ENCODE measurements around the gene U2AF2. TPM values are rescaled to one million over a fixed set of nuclear protein-coding genes. Genes with fewer than 3 reads are reported as not detected.

U2AF2 gene
- total and polyA plus RNA-seq, 12 donors = 58.9 to 243 (median 117) TPM

DNA sequence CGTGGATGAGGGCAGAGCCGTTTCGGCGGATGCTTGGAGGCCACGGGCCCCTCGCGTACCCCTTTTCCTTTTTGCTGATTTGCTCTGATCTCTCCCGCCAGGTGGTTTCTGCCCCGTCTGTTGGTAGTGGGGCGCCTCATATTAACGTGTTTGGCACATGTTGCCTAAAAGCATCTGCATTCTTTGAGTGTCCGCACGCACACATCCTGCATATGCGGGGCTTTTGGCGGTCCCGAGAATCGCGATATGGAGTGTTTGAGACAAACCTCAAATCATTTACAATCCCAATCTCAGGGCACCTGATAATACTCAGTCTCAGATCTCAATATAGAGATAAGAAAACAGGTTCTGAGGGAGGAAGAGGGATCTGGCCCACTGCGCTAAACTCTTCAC, 809 bp downstream of the U2AF2 start:
- TF ChIP-seq, protein P1, sequence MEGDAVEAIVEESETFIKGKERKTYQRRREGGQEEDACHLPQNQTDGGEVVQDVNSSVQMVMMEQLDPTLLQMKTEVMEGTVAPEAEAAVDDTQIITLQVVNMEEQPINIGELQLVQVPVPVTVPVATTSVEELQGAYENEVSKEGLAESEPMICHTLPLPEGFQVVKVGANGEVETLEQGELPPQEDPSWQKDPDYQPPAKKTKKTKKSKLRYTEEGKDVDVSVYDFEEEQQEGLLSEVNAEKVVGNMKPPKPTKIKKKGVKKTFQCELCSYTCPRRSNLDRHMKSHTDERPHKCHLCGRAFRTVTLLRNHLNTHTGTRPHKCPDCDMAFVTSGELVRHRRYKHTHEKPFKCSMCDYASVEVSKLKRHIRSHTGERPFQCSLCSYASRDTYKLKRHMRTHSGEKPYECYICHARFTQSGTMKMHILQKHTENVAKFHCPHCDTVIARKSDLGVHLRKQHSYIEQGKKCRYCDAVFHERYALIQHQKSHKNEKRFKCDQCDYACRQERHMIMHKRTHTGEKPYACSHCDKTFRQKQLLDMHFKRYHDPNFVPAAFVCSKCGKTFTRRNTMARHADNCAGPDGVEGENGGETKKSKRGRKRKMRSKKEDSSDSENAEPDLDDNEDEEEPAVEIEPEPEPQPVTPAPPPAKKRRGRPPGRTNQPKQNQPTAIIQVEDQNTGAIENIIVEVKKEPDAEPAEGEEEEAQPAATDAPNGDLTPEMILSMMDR (IDR thresholded peaks at IDR 0.05) = no peak
- TF ChIP-seq POLR2A (IDR thresholded peaks at IDR 0.05) = no peak
- Histone ChIP-seq H3K9me3 (replicated peaks in 1 of 3) (no peaks in the 10 kb centered on the region), H3K36me3 (replicated peaks in 1 of 2) (peaks cover 0 to 25% of the 10 kb centered on the region in 2 donors), H3K4me1 (replicated peaks in 1 of 2) (peaks cover 26 to 45% of the 10 kb centered on the region in 2 donors), H3K27ac (peak overlapping the region; percentile 75 to 99 (median 99)), H3K4me3 (peak overlapping the region; percentile 27 to 89 (median 84)), H3K27me3 (no peaks in the 10 kb centered on the region)
- 0% methylated on average over 15 to 19 of the region's 19 CpGs for WGBS, 4 donors
- intact Hi-C loops (cut with DNase I) = no loop called here
- DNase-seq = no peak

DNA sequence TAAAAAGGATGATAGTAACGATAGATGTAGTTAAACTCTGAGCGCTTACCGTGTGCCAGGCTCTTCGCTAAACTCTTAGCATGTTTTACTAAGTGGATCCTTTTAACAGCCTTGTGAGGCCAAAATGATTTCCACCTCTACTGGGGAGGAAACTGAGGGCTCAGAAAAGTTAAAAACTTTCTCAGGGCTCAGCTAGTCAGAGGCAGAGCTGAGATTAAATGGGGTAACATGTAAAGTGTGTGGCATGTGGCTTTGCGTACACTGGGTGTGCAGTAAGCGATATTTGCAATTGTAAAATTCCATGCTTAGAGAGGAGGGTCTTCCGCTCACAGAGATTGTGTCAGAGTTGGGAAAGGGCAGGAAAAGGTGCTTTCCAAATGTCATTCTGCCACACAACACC, 1.7 kb downstream of the U2AF2 start:
- Histone ChIP-seq H3K27ac (peak overlapping the region in 1 of 5 donors; percentile 19), H3K9me3 (replicated peaks in 1 of 3) (no peaks in the 10 kb centered on the region), H3K4me1 (replicated peaks in 1 of 2) (peaks cover 26 to 45% of the 10 kb centered on the region in 2 donors), H3K4me3 (peak overlapping the region in 2 of 4 donors; percentile 6 to 89), H3K27me3 (no peaks in the 10 kb centered on the region), H3K36me3 (replicated peaks in 1 of 2) (peaks cover 0 to 28% of the 10 kb centered on the region in 2 donors)
- DNase-seq = no peak
- no peak for TF ChIP-seq POLR2A (IDR thresholded peaks at IDR 0.05)
- TF ChIP-seq, protein P1 (IDR thresholded peaks at IDR 0.05) = no peak
- intact Hi-C loops (cut with DNase I) = no loop called here
- WGBS, 4 donors = 52 to 60% (median 53%) methylated on average over 7 of the region's 7 CpGs

DNA sequence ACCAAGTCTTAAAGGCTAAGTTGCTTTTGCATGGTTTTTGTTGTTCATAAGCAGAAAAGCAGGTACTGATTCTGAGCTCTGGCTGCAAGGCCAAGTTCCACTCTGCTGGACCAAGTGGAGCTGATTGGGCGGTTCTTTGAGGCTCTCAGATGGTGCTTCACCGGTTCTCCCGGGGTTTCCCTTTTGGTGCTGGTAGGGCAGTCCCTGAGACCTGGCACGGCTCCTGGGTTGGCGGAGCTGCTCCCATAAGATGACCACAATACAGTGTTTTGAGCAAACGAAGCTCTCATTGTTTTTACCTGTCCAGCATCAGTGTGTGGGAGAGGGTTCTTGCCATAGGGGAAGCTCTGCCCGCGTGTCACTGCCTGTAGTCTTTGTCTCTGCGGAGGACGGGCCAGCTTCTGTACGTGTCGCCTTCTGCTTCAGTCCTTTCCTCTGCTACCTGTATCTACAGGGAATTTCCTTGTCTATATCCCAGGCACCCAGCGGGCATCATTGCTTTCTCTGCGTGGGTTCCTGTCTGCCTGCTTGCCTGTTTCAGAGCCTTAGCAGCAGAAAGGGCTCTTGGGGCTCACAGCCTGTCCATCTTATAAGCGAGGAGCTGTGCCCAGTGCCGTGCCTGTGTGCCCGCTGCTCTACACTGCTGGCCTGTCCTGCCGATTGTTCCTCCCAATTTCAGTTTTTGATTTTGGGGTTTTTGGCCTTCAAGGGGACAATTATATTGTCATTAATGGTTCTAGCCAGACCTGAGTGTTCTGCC, 2.3 kb downstream of the U2AF2 start:
- Histone ChIP-seq H3K27me3 (no peaks in the 10 kb centered on the region), H3K36me3 (replicated peaks in 1 of 2) (peaks cover 0 to 34% of the 10 kb centered on the region in 2 donors), H3K4me1 (replicated peaks in 1 of 2) (peaks cover 26 to 45% of the 10 kb centered on the region in 2 donors), H3K9me3 (replicated peaks in 1 of 3) (no peaks in the 10 kb centered on the region), H3K27ac (peak overlapping the region in 1 of 5 donors; percentile 19), H3K4me3 (peak overlapping the region in 1 of 4 donors; percentile 89)
- DNase-seq = peak; percentile 45 to 76 (median 67)
- intact Hi-C loops (cut with DNase I) = no loop called here
- TF ChIP-seq POLR2A (IDR thresholded peaks at IDR 0.05) = no peak
- TF ChIP-seq, protein P1 (IDR thresholded peaks at IDR 0.05) = no peak
- WGBS, 4 donors = 34 to 44% (median 37%) methylated on average over 12 to 18 of the region's 18 CpGs

DNA sequence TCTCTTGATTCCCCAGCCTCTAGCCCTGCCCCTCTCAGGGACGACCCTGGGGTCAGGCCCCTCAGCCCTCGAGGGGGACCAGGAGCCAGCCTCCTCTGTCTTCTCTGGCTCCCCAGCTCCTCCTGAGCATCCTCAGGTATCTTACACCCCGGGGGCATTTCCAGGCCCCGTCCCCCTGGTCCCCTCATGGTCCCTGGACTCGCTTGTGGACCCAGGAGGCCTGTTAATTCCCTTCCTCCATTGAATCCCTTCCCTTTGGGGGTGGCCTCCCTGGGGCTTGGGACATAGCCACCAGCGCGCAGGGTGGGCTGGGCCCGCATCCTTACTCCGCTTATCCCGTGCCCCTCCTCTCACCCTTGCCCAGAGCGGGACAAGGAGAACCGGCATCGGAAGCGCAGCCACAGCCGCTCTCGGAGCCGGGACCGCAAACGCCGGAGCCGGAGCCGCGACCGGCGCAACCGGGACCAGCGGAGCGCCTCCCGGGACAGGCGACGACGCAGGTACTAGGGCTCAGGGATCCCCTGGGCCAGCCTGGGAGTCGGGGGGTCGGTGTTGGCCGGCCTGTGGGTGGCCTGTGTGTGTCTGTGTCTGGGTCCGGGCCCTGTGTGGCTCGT, 4.1 kb downstream of the U2AF2 start:
- WGBS, 4 donors = 87 to 90% (median 88%) methylated on average over 17 to 37 of the region's 37 CpGs
- intact Hi-C loops (cut with DNase I) = no loop called here
- DNase-seq = no peak
- Histone ChIP-seq H3K9me3 (replicated peaks in 1 of 3) (no peaks in the 10 kb centered on the region), H3K27ac (no peak overlapping the region), H3K4me1 (replicated peaks in 1 of 2) (peaks cover 26 to 45% of the 10 kb centered on the region in 2 donors), H3K4me3 (no peak overlapping the region), H3K36me3 (replicated peaks in 1 of 2) (peaks cover 0 to 46% of the 10 kb centered on the region in 2 donors), H3K27me3 (no peaks in the 10 kb centered on the region)
- no peak for TF ChIP-seq POLR2A (IDR thresholded peaks at IDR 0.05)
- TF ChIP-seq, protein P1 (IDR thresholded peaks at IDR 0.05) = no peak
